HG03558 (cell line): Measurements from ENCODE around the gene SP3.
A peak's percentile ranks its signal among the peaks of the same experiment; 100 is the strongest.

Experiments
- ATAC-seq: cut with Tn5 transposase; IDR thresholded peaks from one replicate; pipeline ENCODE4 v1.9.1; 2021; ENCODE audit warnings: moderate number of reproducible peaks; ENCODE audit not compliant: unreplicated experiment; ENCODE audit errors: extremely low read depth

SP3 gene

GRCh38 chr2:173970516-173970924 lies 5.3 kb upstream of the SP3 start:
- ATAC-seq: no peak

GRCh38 chr2:173969886-173970285 lies 4.7 kb upstream of the SP3 start:
- no peak for ATAC-seq

GRCh38 chr2:173968551-173968950 lies 3.4 kb upstream of the SP3 start:
- ATAC-seq: no peak

- no peak for ATAC-seq
These were observed 1.3 kb upstream of the SP3 start for GRCh38 chr2:173966274-173967098.

- ATAC-seq: no peak
These were observed 405 bp downstream of the SP3 start for GRCh38 chr2:173964565-173965371.

GRCh38 chr2:173963817-173964564 lies 1.2 kb downstream of the SP3 start:
- peak; percentile 20 for ATAC-seq

- peak; percentile 16 for ATAC-seq
These were observed 1.8 kb downstream of the SP3 start for GRCh38 chr2:173963323-173963816.

- ATAC-seq: no peak
These were observed 2.5 kb downstream of the SP3 start for GRCh38 chr2:173962583-173963110.

GRCh38 chr2:173962031-173962430 lies 3.1 kb downstream of the SP3 start:
- ATAC-seq: no peak

GRCh38 chr2:173961346-173961705 lies 3.8 kb downstream of the SP3 start:
- no peak for ATAC-seq

- no peak for ATAC-seq
These were observed 5.3 kb downstream of the SP3 start for GRCh38 chr2:173959909-173960308.

GRCh38 chr2:173959358-173959884 lies 5.8 kb downstream of the SP3 start:
- ATAC-seq: no peak

- no peak for ATAC-seq
These were observed 6.9 kb downstream of the SP3 start for GRCh38 chr2:173958198-173958846.

GRCh38 chr2:173957517-173957916 lies 7.7 kb downstream of the SP3 start:
- ATAC-seq: no peak

- no peak for ATAC-seq
These were observed 8.7 kb downstream of the SP3 start for GRCh38 chr2:173956454-173956853.

GRCh38 chr2:173955867-173956266 lies 9.3 kb downstream of the SP3 start:
- ATAC-seq: no peak

GRCh38 chr2:173955004-173955403 lies 10.2 kb downstream of the SP3 start:
- ATAC-seq: no peak

GRCh38 chr2:173953047-173953424 lies 12.1 kb downstream of the SP3 start:
- no peak for ATAC-seq

GRCh38 chr2:173952267-173953046 lies 12.7 kb downstream of the SP3 start:
- ATAC-seq: no peak
